Adrenal gland (tissue), 5 donors: ENCODE measurements around the gene TMEM97.

ENCODE experiments used
- CTCF ChIP-seq, 6 experiments: fragments of 450-650 bp in 4 of 6; fragments of 200-600 bp in 2 of 6; sonication (generic) in 1 of 6; IDR thresholded peaks; 1 replicate in 5 of 6; 2 replicates in 1 of 6; pipeline versions ENCODE4 v1.5.1 to v1.8.0; 2016 to 2021; ENCODE audit warnings: antibody characterized with exemption in 6 of 6, mild to moderate bottlenecking in 2 of 6, moderate library complexity in 1 of 6
- POLR2A ChIP-seq, 2 donors: fragments of 450-650 bp; IDR thresholded peaks; one replicate each; pipeline ENCODE4 v1.6.1; 2017; ENCODE audit warnings: antibody characterized with exemption in 2 of 2, mild to moderate bottlenecking in 2 of 2, moderate library complexity in 1 of 2
- donor health status: DM: no; HTN: no; CAD: no.

- TF ChIP-seq CTCF (IDR thresholded peaks at IDR 0.05) (no peak), POLR2A (IDR thresholded peaks at IDR 0.05) (no peak)
Observed at GRCh38 chr17:28338056-28338768, 19.2 kb downstream of the TMEM97 start.
